ENCODE measurements around the gene SRGAP2C. TPM values are rescaled to one million over a fixed set of nuclear protein-coding genes. Genes with fewer than 3 reads are reported as not detected.
"Not testable (repeated sequence)": the region's sequence is repeated elsewhere in the genome, so short reads cannot be mapped to it uniquely, and the experiment has no call there.

Gene SRGAP2C
- total and polyA plus RNA-seq, 7 donors, result 0.72 to 12.0 (median 3.7) TPM

- H3K36me3 ChIP-seq (ENCODE audit: insufficient read depth in 1 of 2, low read depth in 1 of 2); H3K4me1 ChIP-seq; ATAC-seq; H3K27ac ChIP-seq; H3K4me3 ChIP-seq; H3K9me3 ChIP-seq; H3K27me3 ChIP-seq (ENCODE audit: insufficient read depth in 3 of 3, low read length in 2 of 3); DNase-seq; intact Hi-C loops (cut with DNase I): not testable (repeated sequence)
- no CpG with 5 or more reads among the region's 3 CpGs for WGBS, 3 donors
These were observed 205.3 kb downstream of the SRGAP2C start for GRCh38 chr1:121389895-121390560.

DNA sequence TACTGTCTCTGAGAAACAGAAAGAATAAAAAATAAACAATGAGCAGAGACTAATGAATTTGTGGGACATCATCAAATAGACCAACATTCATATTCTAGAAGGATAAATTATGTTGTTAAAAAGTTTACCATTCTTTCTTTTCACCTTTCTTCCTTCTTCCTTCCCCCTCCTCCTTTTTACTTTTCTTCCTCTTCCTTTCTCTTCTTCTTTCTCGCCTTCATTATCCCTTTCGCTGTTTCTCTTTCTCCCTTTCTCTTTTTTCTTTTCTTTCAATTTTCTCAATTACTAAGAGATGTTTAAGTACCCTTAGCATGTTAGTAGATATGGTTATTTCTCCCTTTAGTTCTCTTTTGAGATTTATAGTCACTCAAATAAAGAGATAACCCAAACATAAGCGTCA is 207.4 kb downstream of the SRGAP2C start:
- H3K27ac ChIP-seq; H3K9me3 ChIP-seq; ATAC-seq; intact Hi-C loops (cut with DNase I); H3K36me3 ChIP-seq (ENCODE audit: insufficient read depth in 1 of 2, low read depth in 1 of 2); DNase-seq; H3K4me1 ChIP-seq; H3K4me3 ChIP-seq; H3K27me3 ChIP-seq (ENCODE audit: insufficient read depth in 3 of 3, low read length in 2 of 3): not testable (repeated sequence)
- 94 to 98% (median 95%) methylated on average over 2 to 3 of the region's 3 CpGs for WGBS, 3 donors

DNA sequence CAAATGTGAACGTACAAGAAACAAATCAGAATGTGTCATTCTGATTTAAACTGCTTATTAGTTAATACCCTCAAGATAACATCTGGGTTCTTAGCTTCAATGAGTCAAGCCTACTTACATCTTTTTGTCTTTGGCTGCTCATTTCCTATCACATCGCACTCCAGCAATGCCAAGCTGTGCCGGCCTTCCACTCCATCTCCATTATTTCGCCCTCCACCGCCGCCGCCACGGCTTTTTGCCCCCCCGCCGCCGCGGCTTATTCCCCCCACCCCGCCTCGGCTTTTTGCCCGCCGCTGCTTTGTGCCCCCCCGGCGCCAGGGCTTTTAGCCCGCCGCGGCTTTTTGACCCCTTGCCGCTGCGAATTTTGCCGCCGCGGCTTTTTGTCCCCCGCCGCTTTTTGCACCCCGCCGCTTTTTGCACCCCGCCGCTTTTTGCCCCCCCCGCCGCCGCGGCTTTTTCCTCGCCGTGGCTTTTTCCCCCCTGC is 211.0 kb downstream of the SRGAP2C start:
- H3K36me3 ChIP-seq (ENCODE audit: insufficient read depth in 1 of 2, low read depth in 1 of 2); H3K27me3 ChIP-seq (ENCODE audit: insufficient read depth in 3 of 3, low read length in 2 of 3); H3K27ac ChIP-seq; H3K4me1 ChIP-seq; ATAC-seq; H3K9me3 ChIP-seq; intact Hi-C loops (cut with DNase I): not testable (repeated sequence)
- 4 to 14% (median 10%) methylated on average over 21 to 36 of the region's 38 CpGs for WGBS, 3 donors
- DNase-seq, result peak; percentile 16 to 49
- H3K4me3 ChIP-seq, result peak overlapping the region; percentile 63

DNA sequence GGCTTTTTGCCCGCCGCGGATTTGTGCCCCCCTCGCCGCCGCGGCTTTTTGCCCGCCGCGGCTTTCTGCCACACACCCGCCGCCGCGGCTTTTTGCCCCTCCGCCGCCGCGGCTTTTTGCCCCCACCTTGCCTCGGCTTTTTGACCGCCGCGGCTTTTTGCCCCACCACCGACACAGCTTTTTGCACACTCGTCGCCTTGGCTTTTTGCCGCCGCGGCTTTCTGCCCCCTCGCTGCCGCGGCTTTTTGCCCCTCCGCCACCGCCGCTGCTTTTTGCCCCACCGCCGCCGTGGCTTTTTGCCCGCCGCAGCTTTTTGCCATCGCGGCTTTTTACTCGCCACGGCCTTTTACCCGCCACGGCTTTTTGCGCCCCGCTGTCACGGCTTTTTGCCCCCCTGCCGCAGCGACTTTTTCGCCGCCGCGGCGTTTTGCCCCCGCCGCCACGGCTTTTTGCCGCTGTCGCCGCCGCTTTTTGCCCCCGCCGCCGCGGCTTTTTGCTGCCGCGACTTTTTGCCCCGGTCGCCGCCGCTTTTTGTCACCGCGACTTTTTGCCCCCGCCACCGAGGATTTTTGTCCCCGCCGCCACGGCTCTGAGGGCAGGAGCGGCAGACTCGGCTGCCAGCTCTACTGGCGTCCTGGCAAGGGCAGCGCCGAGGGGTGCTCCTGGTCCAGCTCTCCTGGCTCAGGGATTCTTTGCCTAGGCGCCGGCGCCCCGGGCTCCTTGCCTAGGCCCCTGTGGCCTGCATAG is 211.7 kb downstream of the SRGAP2C start:
- H3K4me3 ChIP-seq, result peak overlapping the region; percentile 63
- intact Hi-C loops (cut with DNase I); H3K36me3 ChIP-seq (ENCODE audit: insufficient read depth in 1 of 2, low read depth in 1 of 2); ATAC-seq; H3K9me3 ChIP-seq; H3K4me1 ChIP-seq; H3K27me3 ChIP-seq (ENCODE audit: insufficient read depth in 3 of 3, low read length in 2 of 3); H3K27ac ChIP-seq: not testable (repeated sequence)
- WGBS, 3 donors, result 5 to 8% (median 6%) methylated on average over 49 to 73 of the region's 88 CpGs
- DNase-seq, result peak; percentile 40 to 61

DNA sequence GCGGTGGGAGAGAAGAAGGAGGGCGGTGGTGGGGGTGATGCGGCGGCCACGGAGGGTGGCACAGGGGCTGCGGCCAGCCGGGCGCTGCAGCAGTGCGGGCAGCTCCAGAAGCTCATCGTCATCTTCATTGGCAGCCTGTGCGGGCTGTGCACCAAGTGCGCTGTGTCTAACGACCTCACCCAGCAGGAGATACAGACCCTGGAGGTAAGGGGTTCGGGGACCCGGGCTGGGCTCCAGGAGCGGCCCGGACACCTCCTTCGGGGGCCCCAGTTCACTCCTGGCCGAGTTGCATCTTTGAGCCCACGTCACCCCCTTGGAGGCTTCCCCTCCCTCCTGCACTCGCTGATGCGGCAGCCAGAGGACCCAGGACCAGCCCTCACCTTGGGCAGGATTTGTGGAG is 212.3 kb downstream of the SRGAP2C start:
- DNase-seq; intact Hi-C loops (cut with DNase I); ATAC-seq; H3K27ac ChIP-seq; H3K4me1 ChIP-seq; H3K27me3 ChIP-seq (ENCODE audit: insufficient read depth in 3 of 3, low read length in 2 of 3); H3K36me3 ChIP-seq (ENCODE audit: insufficient read depth in 1 of 2, low read depth in 1 of 2); H3K9me3 ChIP-seq: not testable (repeated sequence)
- WGBS, 3 donors, result 24 to 40% (median 33%) methylated on average over 7 to 15 of the region's 22 CpGs
- H3K4me3 ChIP-seq, result peak overlapping the region; percentile 63

GRCh38 chr1:121399193-121399592 is 214.4 kb downstream of the SRGAP2C start:
- H3K27ac ChIP-seq; ATAC-seq; H3K36me3 ChIP-seq (ENCODE audit: insufficient read depth in 1 of 2, low read depth in 1 of 2); intact Hi-C loops (cut with DNase I); H3K4me3 ChIP-seq; H3K9me3 ChIP-seq; H3K27me3 ChIP-seq (ENCODE audit: insufficient read depth in 3 of 3, low read length in 2 of 3); DNase-seq; H3K4me1 ChIP-seq: not testable (repeated sequence)
- WGBS, 3 donors, result 58 to 93% (median 75%) methylated on average over 4 to 5 of the region's 5 CpGs

DNA sequence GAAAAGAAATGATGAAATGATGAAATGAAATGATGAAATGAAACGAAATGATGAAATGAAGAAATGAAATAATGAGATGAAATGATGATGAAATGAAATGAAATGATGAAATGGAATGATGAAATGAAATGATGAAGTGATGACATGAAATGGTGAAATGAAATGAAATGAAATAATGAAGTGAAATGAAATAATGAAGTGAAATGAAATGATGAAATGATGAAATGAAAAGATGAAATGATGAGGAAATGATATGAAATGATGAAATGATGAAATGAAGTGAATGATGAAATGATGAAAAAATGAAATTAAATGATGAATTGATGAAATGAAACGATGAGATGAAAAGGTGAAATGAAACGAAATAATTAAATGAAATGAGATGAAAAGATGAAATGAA is 215.3 kb downstream of the SRGAP2C start:
- intact Hi-C loops (cut with DNase I); ATAC-seq; H3K4me1 ChIP-seq; H3K27me3 ChIP-seq (ENCODE audit: insufficient read depth in 3 of 3, low read length in 2 of 3); H3K27ac ChIP-seq; H3K4me3 ChIP-seq; H3K9me3 ChIP-seq; DNase-seq; H3K36me3 ChIP-seq (ENCODE audit: insufficient read depth in 1 of 2, low read depth in 1 of 2): not testable (repeated sequence)
- 87 to 93% (median 92%) methylated on average over 3 of the region's 3 CpGs for WGBS, 3 donors

- H3K36me3 ChIP-seq (ENCODE audit: insufficient read depth in 1 of 2, low read depth in 1 of 2); H3K9me3 ChIP-seq; H3K27me3 ChIP-seq (ENCODE audit: insufficient read depth in 3 of 3, low read length in 2 of 3); intact Hi-C loops (cut with DNase I); ATAC-seq; H3K27ac ChIP-seq; H3K4me3 ChIP-seq; DNase-seq; H3K4me1 ChIP-seq: not testable (repeated sequence)
- WGBS, 3 donors, result 83 to 87% (median 85%) methylated on average over 6 of the region's 6 CpGs
These were observed 216.0 kb downstream of the SRGAP2C start for GRCh38 chr1:121400541-121401310.

DNA sequence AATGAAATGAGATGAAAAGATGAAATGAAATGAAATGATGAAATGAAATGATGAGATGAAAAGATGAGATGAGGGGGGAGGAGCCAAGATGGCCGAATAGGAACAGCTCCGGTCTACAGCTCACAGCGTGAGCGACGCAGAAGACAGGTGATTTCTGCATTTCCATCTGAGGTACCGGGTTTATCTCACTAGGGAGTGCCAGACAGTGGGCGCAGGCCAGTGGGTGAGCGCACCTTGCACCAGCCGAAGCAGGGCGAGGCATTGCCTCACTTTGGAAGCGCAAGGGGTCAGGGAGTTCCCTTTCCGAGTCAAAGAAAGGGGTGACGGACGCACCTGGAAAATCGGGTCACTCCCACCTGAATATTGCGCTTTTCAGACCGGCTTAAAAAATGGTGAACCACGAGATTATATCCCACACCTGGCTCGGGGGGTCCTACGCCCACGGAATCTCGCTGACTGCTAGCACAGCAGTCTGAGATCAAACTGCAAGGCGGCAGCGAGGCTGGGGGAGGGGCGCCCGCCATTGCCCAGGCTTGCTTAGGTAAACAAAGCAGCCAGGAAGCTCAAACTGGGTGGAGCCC is 216.7 kb downstream of the SRGAP2C start:
- ATAC-seq; H3K27me3 ChIP-seq (ENCODE audit: insufficient read depth in 3 of 3, low read length in 2 of 3); H3K27ac ChIP-seq; H3K36me3 ChIP-seq (ENCODE audit: insufficient read depth in 1 of 2, low read depth in 1 of 2); intact Hi-C loops (cut with DNase I); DNase-seq; H3K9me3 ChIP-seq; H3K4me1 ChIP-seq; H3K4me3 ChIP-seq: not testable (repeated sequence)
- WGBS, 3 donors, result 73 to 83% (median 75%) methylated on average over 18 to 22 of the region's 26 CpGs

DNA sequence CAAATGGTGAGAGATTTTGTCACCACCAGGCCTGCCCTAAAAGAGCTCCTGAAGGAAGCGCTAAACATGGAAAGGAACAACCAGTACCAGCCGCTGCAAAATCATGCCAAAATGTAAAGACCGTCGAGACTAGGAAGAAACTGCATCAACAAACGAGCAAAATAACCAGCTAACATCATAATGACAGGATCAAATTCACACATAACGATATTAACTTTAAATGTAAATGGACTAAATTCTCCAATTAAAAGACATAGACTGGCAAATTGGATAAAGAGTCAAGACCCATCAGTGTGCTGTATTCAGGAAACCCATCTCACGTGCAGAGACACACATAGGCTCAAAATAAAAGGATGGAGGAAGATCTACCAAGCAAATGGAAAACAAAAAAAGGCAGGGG is 218.5 kb downstream of the SRGAP2C start:
- H3K36me3 ChIP-seq (ENCODE audit: insufficient read depth in 1 of 2, low read depth in 1 of 2); H3K27ac ChIP-seq; H3K27me3 ChIP-seq (ENCODE audit: insufficient read depth in 3 of 3, low read length in 2 of 3); ATAC-seq; intact Hi-C loops (cut with DNase I); H3K9me3 ChIP-seq; H3K4me3 ChIP-seq; DNase-seq; H3K4me1 ChIP-seq: not testable (repeated sequence)
- 92 to 94% (median 92%) methylated on average over 6 of the region's 7 CpGs for WGBS, 3 donors
